OCI-LY7 (cell line): ENCODE measurements around the gene CIB4.

ENCODE experiments used
- EZH2phosphoT487 ChIP-seq: fragments of 200-600 bp; sonication (generic); IDR thresholded peaks from 2 replicates; pipeline ENCODE4 v1.6.1; 2018; ENCODE audit warnings: low read depth, borderline replicate concordance, mild to moderate bottlenecking, mixed run types, antibody characterized with exemption, low read length, moderate library complexity, mixed read lengths
- TF ChIP-seq, protein P1 (sequence below): fragments of 200-600 bp; sonication (generic); conservative IDR thresholded peaks from 2 replicates; pipeline ENCODE4 v1.5.1; 2014; ENCODE audit warnings: mild to moderate bottlenecking, antibody characterized with exemption, low read length, moderate library complexity, mixed read lengths

DNA sequence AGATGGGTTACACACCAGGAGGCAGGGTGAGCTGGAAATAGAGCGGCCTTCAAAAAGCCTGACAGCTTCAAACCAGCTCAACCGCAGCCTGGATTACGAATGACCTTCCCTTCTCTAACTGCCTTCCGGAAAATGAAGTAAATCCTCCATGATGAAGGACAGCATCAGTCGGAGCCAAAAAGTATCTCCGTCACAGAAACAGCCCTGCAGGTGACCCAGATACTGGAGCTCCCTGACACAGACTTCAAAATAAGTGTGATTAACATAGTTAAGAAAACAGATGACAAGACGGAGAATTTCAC, 10.3 kb upstream of the CIB4 start:
- TF ChIP-seq, protein P1, sequence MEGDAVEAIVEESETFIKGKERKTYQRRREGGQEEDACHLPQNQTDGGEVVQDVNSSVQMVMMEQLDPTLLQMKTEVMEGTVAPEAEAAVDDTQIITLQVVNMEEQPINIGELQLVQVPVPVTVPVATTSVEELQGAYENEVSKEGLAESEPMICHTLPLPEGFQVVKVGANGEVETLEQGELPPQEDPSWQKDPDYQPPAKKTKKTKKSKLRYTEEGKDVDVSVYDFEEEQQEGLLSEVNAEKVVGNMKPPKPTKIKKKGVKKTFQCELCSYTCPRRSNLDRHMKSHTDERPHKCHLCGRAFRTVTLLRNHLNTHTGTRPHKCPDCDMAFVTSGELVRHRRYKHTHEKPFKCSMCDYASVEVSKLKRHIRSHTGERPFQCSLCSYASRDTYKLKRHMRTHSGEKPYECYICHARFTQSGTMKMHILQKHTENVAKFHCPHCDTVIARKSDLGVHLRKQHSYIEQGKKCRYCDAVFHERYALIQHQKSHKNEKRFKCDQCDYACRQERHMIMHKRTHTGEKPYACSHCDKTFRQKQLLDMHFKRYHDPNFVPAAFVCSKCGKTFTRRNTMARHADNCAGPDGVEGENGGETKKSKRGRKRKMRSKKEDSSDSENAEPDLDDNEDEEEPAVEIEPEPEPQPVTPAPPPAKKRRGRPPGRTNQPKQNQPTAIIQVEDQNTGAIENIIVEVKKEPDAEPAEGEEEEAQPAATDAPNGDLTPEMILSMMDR = no peak
- no peak for TF ChIP-seq EZH2phosphoT487
